Iris pigment epithelial cell (primary cell): ENCODE data around the gene AKAP6.
A peak's percentile ranks its signal among the peaks of the same experiment; 100 is the strongest.

Experiments used
- DNase-seq: peaks from one replicate; pipeline ENCODE4 v3.0.0-alpha.2; 2011; ENCODE audit warnings: low read depth

The AKAP6 gene

GRCh38 chr14:32710731-32711680 is 381.9 kb downstream of the AKAP6 start:
- DNase-seq: peak; percentile 57

DNA sequence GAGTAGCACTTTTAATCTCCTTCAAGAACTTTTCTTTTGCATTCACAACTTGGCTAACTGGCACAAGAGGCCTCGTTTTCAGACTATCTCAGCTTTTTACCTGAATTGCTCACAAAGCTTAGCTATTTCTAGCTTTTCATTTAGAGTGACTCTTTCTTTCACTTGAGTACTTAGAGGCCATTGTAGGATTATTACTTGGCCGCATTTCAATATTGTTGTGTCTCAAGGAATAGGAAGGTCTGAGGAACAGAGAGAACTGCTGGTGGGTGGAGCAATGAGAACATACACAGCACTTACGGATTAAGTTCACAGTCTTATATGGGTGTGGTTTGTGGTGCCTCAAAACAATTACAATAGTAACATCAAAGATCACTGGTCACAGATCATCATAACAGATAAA is 384.8 kb downstream of the AKAP6 start:
- DNase-seq: no peak

- no peak for DNase-seq
These were observed 390.5 kb downstream of the AKAP6 start for GRCh38 chr14:32719601-32720000.

- DNase-seq: peak; percentile 39
These were observed 391.8 kb downstream of the AKAP6 start for GRCh38 chr14:32720927-32721326.

- no peak for DNase-seq
These were observed 393.6 kb downstream of the AKAP6 start for GRCh38 chr14:32722631-32723183.

GRCh38 chr14:32724867-32725471 is 395.9 kb downstream of the AKAP6 start:
- peak; percentile 86 for DNase-seq

GRCh38 chr14:32726516-32726915 is 397.4 kb downstream of the AKAP6 start:
- DNase-seq: no peak

- DNase-seq: no peak
These were observed 398.7 kb downstream of the AKAP6 start for GRCh38 chr14:32727832-32728231.

DNA sequence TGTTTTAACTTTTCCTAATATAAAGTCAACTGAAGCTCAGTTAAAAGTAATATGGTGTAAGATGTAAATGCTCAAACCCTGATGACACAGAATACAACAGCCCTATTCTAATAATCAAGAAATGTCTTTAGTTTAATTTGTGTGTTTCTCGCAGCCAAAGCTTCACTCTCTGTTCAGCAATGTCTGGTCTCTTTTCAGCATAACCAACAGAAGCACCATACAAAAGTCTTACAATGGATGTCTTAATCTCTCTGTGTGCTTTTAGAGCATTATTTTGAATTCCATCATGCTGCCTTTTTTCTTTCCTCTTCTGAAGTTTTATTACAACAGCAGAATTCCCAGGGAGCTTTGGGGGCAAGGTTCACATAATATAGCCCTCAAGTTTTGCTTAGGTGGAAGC is 399.4 kb downstream of the AKAP6 start:
- DNase-seq: no peak

- no peak for DNase-seq
These were observed 399.9 kb downstream of the AKAP6 start for GRCh38 chr14:32728976-32729375.

DNA sequence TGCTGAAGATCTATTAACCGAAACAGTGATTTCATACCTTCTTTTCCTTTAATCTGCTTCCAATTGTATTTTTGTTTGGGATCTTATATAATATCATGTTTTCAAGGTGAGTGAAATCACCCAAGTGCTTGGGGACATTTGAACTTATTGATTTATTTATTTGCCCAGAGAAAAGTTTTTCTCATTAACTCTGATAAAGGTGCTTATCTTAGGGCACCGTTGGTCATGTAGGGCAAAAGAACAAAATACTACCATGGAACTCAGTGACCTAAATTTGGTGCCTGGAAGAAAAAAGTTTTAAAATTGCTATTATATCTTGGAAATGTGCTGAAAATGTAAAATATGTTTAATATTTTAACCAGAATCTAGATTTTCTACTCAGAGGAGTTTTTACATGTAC is 402.2 kb downstream of the AKAP6 start:
- DNase-seq: no peak

- no peak for DNase-seq
These were observed 403.9 kb downstream of the AKAP6 start for GRCh38 chr14:32733015-32733414.

- no peak for DNase-seq
These were observed 405.2 kb downstream of the AKAP6 start for GRCh38 chr14:32734261-32734660.

- no peak for DNase-seq
These were observed 408.5 kb downstream of the AKAP6 start for GRCh38 chr14:32737621-32738020.

- no peak for DNase-seq
These were observed 409.2 kb downstream of the AKAP6 start for GRCh38 chr14:32738206-32738871.

- DNase-seq: no peak
These were observed 415.8 kb downstream of the AKAP6 start for GRCh38 chr14:32744811-32745445.

DNA sequence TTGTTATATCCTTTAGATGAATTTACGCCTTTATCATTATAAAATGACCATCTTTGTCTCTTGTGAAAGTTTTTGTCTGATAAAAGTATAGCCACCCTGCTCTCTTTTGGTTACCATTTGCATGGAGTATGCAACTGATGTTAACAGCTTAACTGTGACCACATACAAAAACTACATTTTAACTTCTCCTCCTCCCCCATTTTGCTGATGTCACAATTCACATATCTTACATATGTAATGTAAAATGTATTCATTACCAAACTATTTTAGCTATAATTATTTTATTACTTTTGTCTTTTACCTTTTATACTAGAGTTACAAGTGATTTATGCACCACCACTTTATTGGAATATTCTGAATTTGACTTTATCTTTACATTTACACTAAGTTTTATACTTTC is 425.1 kb downstream of the AKAP6 start:
- no peak for DNase-seq

DNA sequence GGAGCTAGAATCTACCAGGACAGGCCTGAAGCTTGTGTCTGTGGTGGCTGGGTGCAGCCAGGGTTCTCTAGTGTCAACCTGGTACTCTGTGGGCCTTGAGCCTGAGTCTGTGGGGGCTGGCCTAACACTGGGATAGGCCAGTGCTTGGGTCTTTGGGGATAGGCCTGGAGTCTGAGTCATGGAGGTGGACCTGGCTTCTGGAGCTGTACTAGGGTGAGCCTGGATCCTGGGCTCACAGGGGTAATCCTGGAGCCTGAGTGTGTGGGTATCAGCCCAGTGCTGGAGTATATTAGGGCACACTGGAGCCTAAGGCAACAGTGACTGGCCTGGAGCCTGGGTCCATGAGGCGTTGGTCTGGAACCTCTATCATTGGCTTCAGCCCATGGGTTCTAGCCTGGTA is 427.1 kb downstream of the AKAP6 start:
- DNase-seq: no peak

- no peak for DNase-seq
These were observed 427.7 kb downstream of the AKAP6 start for GRCh38 chr14:32756775-32757174.

DNA sequence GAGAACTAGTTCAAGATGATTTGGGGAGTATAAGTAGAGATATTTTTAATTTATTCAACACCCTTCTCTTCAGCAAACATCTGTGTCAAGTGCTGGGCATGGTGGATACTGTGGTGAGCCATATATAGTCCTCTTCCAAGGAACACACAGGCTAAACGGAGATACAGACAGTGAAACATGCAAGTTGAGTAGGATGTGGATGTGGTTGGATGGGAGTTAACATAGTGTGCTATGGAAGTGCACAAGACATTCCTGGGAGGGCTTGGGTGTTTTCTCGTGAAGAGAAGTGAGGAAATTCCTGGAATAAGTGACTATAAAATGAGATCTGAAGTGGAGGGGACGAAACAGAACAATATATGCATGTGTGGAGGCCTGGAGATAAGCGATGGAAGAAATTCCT is 428.5 kb downstream of the AKAP6 start:
- DNase-seq: no peak

DNA sequence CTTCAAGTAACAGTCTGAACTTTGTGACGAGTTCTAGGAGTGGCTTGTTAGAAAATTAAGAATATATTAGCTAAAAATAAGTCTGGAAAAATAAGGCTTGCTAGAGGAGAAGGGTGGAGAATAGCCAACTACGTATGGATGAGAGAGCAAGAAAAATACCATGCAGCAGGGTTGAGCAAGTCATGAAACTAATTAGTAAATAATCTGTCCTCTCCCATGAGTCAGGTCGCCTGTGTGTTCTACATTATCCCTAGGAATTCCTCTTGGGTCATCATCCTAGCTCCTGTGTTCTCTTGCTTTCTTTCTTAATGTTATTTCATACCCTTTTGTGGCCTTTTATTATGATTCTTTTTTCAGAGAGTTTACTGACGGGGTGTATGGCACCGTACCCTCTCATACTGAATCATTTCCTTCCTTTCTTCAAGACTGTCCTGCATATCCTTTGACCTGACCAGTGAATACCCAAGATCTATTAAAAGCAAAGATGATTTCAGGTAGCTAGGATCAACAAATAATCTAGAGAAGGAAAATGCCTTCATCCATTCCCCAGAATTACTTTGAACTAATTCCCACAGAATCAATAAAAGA is 432.4 kb downstream of the AKAP6 start:
- peak; percentile 64 for DNase-seq

DNA sequence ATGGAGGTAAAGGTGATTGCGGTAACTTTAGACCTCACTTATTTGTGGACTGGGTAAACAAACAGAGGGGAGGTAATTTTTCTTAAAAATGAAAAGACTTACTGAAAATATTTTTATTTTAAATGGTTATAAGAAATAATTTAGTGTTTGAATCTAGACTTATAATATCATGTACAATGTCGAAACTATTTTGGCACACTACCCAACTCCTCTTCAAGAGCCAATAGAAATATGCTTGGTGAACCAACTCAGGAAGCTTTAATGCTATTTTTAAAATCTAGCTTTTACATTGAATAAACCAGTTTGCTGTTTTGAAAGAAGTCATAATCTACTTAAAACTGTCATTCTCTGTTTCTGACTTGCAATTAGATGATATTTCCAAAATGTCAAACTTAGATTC is 433.8 kb downstream of the AKAP6 start:
- DNase-seq: peak; percentile 79
